ENCODE results near the gene NRN1L. TPM values are rescaled to one million over a fixed set of nuclear protein-coding genes. Genes with fewer than 3 reads are reported as not detected.

Gene NRN1L
- total and polyA plus RNA-seq, 2 of the 4 experiments (the other 2 are of a cell fraction): 0.27 TPM; not detected in 1

- intact Hi-C loops (cut with micrococcal nuclease) (no loop called here), in situ Hi-C loops (cut with MboI; ENCODE audit: low sequenced_read_pairs) (no loop called here), dilution Hi-C loops (cut with HindIII; ENCODE audit: low sequenced_read_pairs, unreplicated experiment) (no loop called here)
- no peak overlapping the region for H3K9ac ChIP-seq (ENCODE audit: low read depth, low read length)
- BruUV-seq (replicated peaks): no TSS peak
- peak overlapping the region in 1 of 2 experiments; percentile 4; a peak in 1 of 4 replicates for H4K8ac ChIP-seq (ENCODE audit: low read depth in 2 of 2, low read length in 2 of 2)
- no peak overlapping the region for H2BK20ac ChIP-seq (ENCODE audit: low read depth, low read length)
- no peaks in the 10 kb centered on the region for H3K9me3 ChIP-seq (ENCODE audit: control insufficient read depth, insufficient read depth, low read length)
- H2AK5ac ChIP-seq (ENCODE audit: low read depth, low read length): no peak overlapping the region
- H3K14ac ChIP-seq (replicated peaks; ENCODE audit: low read depth, low read length): peak overlapping the region; percentile 53
- WGBS, 2 experiments (ENCODE audit: extremely low coverage in 2 of 2, insufficient read length in 1 of 2): 60% methylated on average over 1 of the region's 4 CpGs; no CpG with 5 or more reads in 1 of the 2 experiments
- H3K4ac ChIP-seq (ENCODE audit: low read depth, low read length): no peak overlapping the region
- DNase-seq (peak; percentile 51), ATAC-seq (ENCODE audit: low read depth) (no peak)
- H3K9me1 ChIP-seq (ENCODE audit: insufficient read depth, low read length): peaks cover 21% of the 10 kb centered on the region
- no peak overlapping the region for H3K18ac ChIP-seq (ENCODE audit: low read depth, low read length)
- peak overlapping the region; percentile 67 for H3K4me2 ChIP-seq (ENCODE audit: low read depth, low read length)
- no peak overlapping the region for H2AK9ac ChIP-seq (replicated peaks; ENCODE audit: low read depth, low read length, poor library complexity)
- peaks cover 24 to 64% of the 10 kb centered on the region in 2 experiments for H3K79me1 ChIP-seq (ENCODE audit: low read depth in 1 of 2, low read length in 2 of 2)
- no peak overlapping the region for H2AFZ ChIP-seq (replicated peaks; ENCODE audit: low read length, poor library complexity)
- H4K5ac ChIP-seq (ENCODE audit: low read depth, low read length): no peak overlapping the region
- no peak overlapping the region for H2BK15ac ChIP-seq (ENCODE audit: low read depth, low read length)
- TF ChIP-seq FOS (IDR thresholded peaks at IDR 0.05; ENCODE audit: low read depth, low read length) (no peak), BHLHE40 (IDR thresholded peaks at IDR 0.05; ENCODE audit: low read depth, low read length) (no peak), SMC3 (IDR thresholded peaks at IDR 0.05; ENCODE audit: low read depth, low read length) (no peak), RAD21 (IDR thresholded peaks at IDR 0.05; ENCODE audit: low read length) (no peak), MAFK (IDR thresholded peaks at IDR 0.05; ENCODE audit: low read depth, low read length) (no peak), RFX5 (IDR thresholded peaks at IDR 0.05; ENCODE audit: low read depth, low read length) (no peak), CHD1 (IDR thresholded peaks at IDR 0.05; ENCODE audit: low read depth, low read length) (no peak), POLR2A (IDR thresholded peaks at IDR 0.05; ENCODE audit: low read depth, low read length) (no peak), ELK1 (IDR thresholded peaks at IDR 0.05; ENCODE audit: borderline replicate concordance, low read depth, low read length) (no peak), CEBPB (IDR thresholded peaks at IDR 0.05; ENCODE audit: low read depth, low read length) (no peak), RCOR1 (IDR thresholded peaks at IDR 0.05; ENCODE audit: insufficient replicate concordance, low read length) (no peak)
- H3K36me3 ChIP-seq (ENCODE audit: control insufficient read depth, insufficient read depth, low read length): 0 out of 2 replicates have a peak, but pooled peaks cover 2% of the 10 kb centered on the region
- CTCF ChIA-PET: interaction anchor here (0.8 to 0.9 kb wide), 2 partner anchors 28 to 98 kb away, joined by 3 to 4 read pairs; no protein-coding TSS in a partner anchor
- no peaks in the 10 kb centered on the region for H3K27me3 ChIP-seq (ENCODE audit: control insufficient read depth, insufficient read depth, low read length)
- H3K4me3 ChIP-seq (ENCODE audit: insufficient read depth, low read depth, low read length): no peak overlapping the region
- POLR2A ChIA-PET (ENCODE audit: unreplicated experiment): interaction anchor here (0.9 kb wide), 1 partner anchor 11 kb away, joined by 3 read pairs; no protein-coding TSS in a partner anchor
- no peak overlapping the region for H2BK5ac ChIP-seq (ENCODE audit: low read depth, low read length, poor library complexity, severe bottlenecking)
- peaks cover 13% of the 10 kb centered on the region for H3K4me1 ChIP-seq (ENCODE audit: control insufficient read depth, insufficient read depth, low read length)
- no peak overlapping the region for H2BK120ac ChIP-seq (ENCODE audit: low read depth, low read length)
- no peak overlapping the region for H3K27ac ChIP-seq (ENCODE audit: insufficient read depth, low read length)
- peak overlapping the region; percentile 96; the same call in 1 of the 2 replicates for H3K23ac ChIP-seq (ENCODE audit: low read depth, low read length)
- no peak overlapping the region for H4K91ac ChIP-seq (ENCODE audit: insufficient read depth, low read depth, low read length)
- no peak overlapping the region for H3K56ac ChIP-seq (ENCODE audit: extremely low read depth, insufficient read depth, low read length)
- peaks cover 32% of the 10 kb centered on the region for H4K20me1 ChIP-seq (ENCODE audit: insufficient read depth, low read length)
Observed at GRCh38 chr16:67844497-67844896, 40.2 kb upstream of the NRN1L start.
